K562 (cell line): ENCODE measurements around the gene PAQR7. TPM values are rescaled to one million over a fixed set of nuclear protein-coding genes. Genes with fewer than 3 reads are reported as not detected.

Source experiments
- ARHGAP35 ChIP-seq: fragments of 450-650 bp; IDR thresholded peaks from 2 replicates; pipeline ENCODE4 v1.6.1; 2018; ENCODE audit not compliant: partially characterized antibody
- BCOR ChIP-seq: fragments of 450-650 bp; IDR thresholded peaks from 2 replicates; pipeline ENCODE4 v1.6.1; 2016
- BRF1 ChIP-seq: IDR thresholded peaks from 3 replicates; pipeline ENCODE4 v1.6.1; 2011; ENCODE audit warnings: borderline replicate concordance, mild to moderate bottlenecking; ENCODE audit not compliant: insufficient read length; ENCODE audit errors: extremely low read depth
- FOXJ2 ChIP-seq: fragments of 200-800 bp; sonication (Bioruptor generic); IDR thresholded peaks from 2 replicates; pipeline ENCODE4 v1.6.1; 2016; ENCODE audit warnings: missing genetic modification characterization, missing compliant biosample characterization
- HIVEP1 ChIP-seq: fragments of 250-450 bp; sonication (Bioruptor Pico); IDR thresholded peaks from 2 replicates; pipeline ENCODE4 v1.4.0; 2020; ENCODE audit warnings: mild to moderate bottlenecking
- SIN3B ChIP-seq: fragments of 450-650 bp; IDR thresholded peaks from 2 replicates; pipeline ENCODE4 v1.6.1; 2017; ENCODE audit warnings: low read depth, mild to moderate bottlenecking, moderate library complexity
- USF1 ChIP-seq: sonication (generic); formaldehyde crosslinking; IDR thresholded peaks from 2 replicates; pipeline ENCODE4 v1.9.0; 2022; ENCODE audit warnings: mild to moderate bottlenecking, missing genetic modification reagents
- ZBTB40 ChIP-seq, 2 experiments: fragments of 450-650 bp in 1 of 2; sonication (generic) in 1 of 2; formaldehyde crosslinking in 1 of 2; IDR thresholded peaks; 2 replicates each; pipeline versions ENCODE4 v1.7.1 to v1.9.0; 2016 to 2022; ENCODE audit warnings: inconsistent platforms in 1 of 2, mild to moderate bottlenecking in 1 of 2, missing genetic modification reagents in 1 of 2
- polyA plus RNA-seq, 8 experiments: library from polyadenylated mRNA; depleted of rRNA in 4 of 8; stranded (reverse) in 5 of 8; unstranded in 3 of 8; fragments of >200 nt; fragmentation: Nextera tagmentation in 2 of 8; fragmentation: Illumina TruSeq in 1 of 8; extraction: Ambion mirVana in 2 of 8; extraction: Trizol in 1 of 8; gene quantifications; 2 replicates each; pipeline versions ENCODE4 v1.2.1 to v1.2.3, GENCODE V29; 2011 to 2014; ENCODE audit warnings: inconsistent platforms in 1 of 8, missing spikeins in 1 of 8
- total RNA-seq, 7 experiments: library from RNA; depleted of rRNA in 6 of 7; stranded (reverse); fragments of >200 nt in 6 of 7; fragmentation: Illumina TruSeq in 2 of 7; extraction: Trizol in 2 of 7; gene quantifications; 2 replicates each; pipeline versions ENCODE4 v1.2.1 to v1.2.3, GENCODE V29; 2011 to 2021; ENCODE audit warnings: low replicate concordance in 1 of 7

PAQR7 gene
- total and polyA plus RNA-seq, 9 of the 15 experiments (the other 6 are each of a cell fraction or from before 2014, with no cell fraction given) = 1.1 to 5.2 (median 2.6) TPM

GRCh38 chr1:25871704-25872494, 3.6 kb downstream of the PAQR7 start (continued):
- 0 out of 2 replicates have a peak, but pooled peaks have one; percentile 0 for TF ChIP-seq ZBTB40 (IDR thresholded peaks at IDR 0.05)
- no peak for TF ChIP-seq ZBTB40 (CRISPR knock-in tag; IDR thresholded peaks at IDR 0.05)
- peak; percentile 97 for TF ChIP-seq BCOR
- TF ChIP-seq ARHGAP35 = no peak
- TF ChIP-seq FOXJ2 (tag) = no peak
- TF ChIP-seq SIN3B = no peak
- no peak for TF ChIP-seq HIVEP1 (CRISPR knock-in tag)
- 0 out of 2 replicates have a peak, but pooled peaks have one; percentile 9 for TF ChIP-seq USF1 (CRISPR knock-in tag)
- TF ChIP-seq BRF1 = no peak
